Uterus (tissue), 4 donors: ENCODE data around the gene JPH2. TPM values are rescaled to one million over a fixed set of nuclear protein-coding genes. Genes with fewer than 3 reads are reported as not detected.

Experiments
- DNase-seq, 2 donors: peaks; one replicate each; pipeline ENCODE4 v3.0.0-alpha.2; 2019 to 2020
- H3K27ac ChIP-seq, 2 donors: fragments of 200-600 bp; sonication (generic); 1 replicate in 1 of 2; 2 replicates in 1 of 2; pipeline ENCODE4 v1.5.1; 2016 to 2018
- H3K27me3 ChIP-seq, 2 donors: fragments of 200-600 bp; sonication (generic); one replicate each; pipeline ENCODE4 v1.5.1; 2018 to 2019; ENCODE audit warnings: control low read depth in 1 of 2
- H3K36me3 ChIP-seq, 2 donors: fragments of 200-600 bp; sonication (generic); one replicate each; pipeline ENCODE4 v1.5.1; 2019; ENCODE audit warnings: control low read depth in 1 of 2
- H3K4me1 ChIP-seq, 2 donors: fragments of 200-600 bp; sonication (generic); one replicate each; pipeline ENCODE4 v1.5.1; 2018 to 2019; ENCODE audit warnings: control low read depth in 1 of 2
- H3K4me3 ChIP-seq, 2 donors: fragments of 200-600 bp; sonication (generic); 1 replicate in 1 of 2; 2 replicates in 1 of 2; pipeline ENCODE4 v1.5.1; 2018 to 2019; ENCODE audit warnings: mild to moderate bottlenecking in 1 of 2
- H3K9me3 ChIP-seq, 2 donors: fragments of 200-600 bp; sonication (generic); one replicate each; pipeline ENCODE4 v1.5.1; 2019; ENCODE audit warnings: control low read depth in 1 of 2
- CTCF ChIP-seq, 4 experiments: fragments of 200-600 bp in 2 of 4; fragments of 450-650 bp in 2 of 4; sonication (generic) in 2 of 4; IDR thresholded peaks; one replicate each; pipeline ENCODE4 v1.5.1; 2016 to 2019; ENCODE audit warnings: antibody characterized with exemption in 4 of 4, mild to moderate bottlenecking in 2 of 4, moderate library complexity in 1 of 4
- POLR2A ChIP-seq, 2 donors: fragments of 450-650 bp; IDR thresholded peaks; one replicate each; pipeline ENCODE4 v1.6.1; 2016; ENCODE audit warnings: antibody characterized with exemption in 2 of 2, mild to moderate bottlenecking in 1 of 2, moderate library complexity in 1 of 2
- intact Hi-C: fragments of 100-400 bp; cut with DNase I; formaldehyde crosslinking; loops from one replicate; pipeline ENCODE4 v1.15.1; 2023; ENCODE audit warnings: low total_unique reads
- total RNA-seq, 4 donors: library from RNA; depleted of rRNA in 3 of 4; stranded (reverse); fragments of >200 nt in 3 of 4; gene quantifications; one replicate each; pipeline versions ENCODE4 v1.1.0 to v1.2.4, GENCODE V29; 2014 to 2023
- donor health status: DM: yes; HTN: yes; CAD: no.

JPH2 gene
- total RNA-seq, 4 donors from 2014 or later = 17.6 to 133 (median 61.2) TPM

GRCh38 chr20:44073675-44074071 is 113.3 kb downstream of the JPH2 start:
- Histone ChIP-seq H3K27me3 (no peaks in the 10 kb centered on the region), H3K4me3 (no peak overlapping the region), H3K27ac (no peak overlapping the region), H3K36me3 (no peaks in the 10 kb centered on the region), H3K9me3 (no peaks in the 10 kb centered on the region), H3K4me1 (no peaks in the 10 kb centered on the region)
- intact Hi-C loops = no loop called here
- no peak for DNase-seq
- TF ChIP-seq POLR2A (IDR thresholded peaks at IDR 0.05) (no peak), CTCF (IDR thresholded peaks at IDR 0.05) (no peak)

- no peaks in the 10 kb centered on the region for H3K9me3 ChIP-seq
- H3K4me1 ChIP-seq = no peaks in the 10 kb centered on the region
- no peaks in the 10 kb centered on the region for H3K36me3 ChIP-seq
- no peak overlapping the region for H3K27ac ChIP-seq
- no peaks in the 10 kb centered on the region for H3K27me3 ChIP-seq
- no peak for DNase-seq
- intact Hi-C loops = no loop called here
- H3K4me3 ChIP-seq = no peak overlapping the region
- TF ChIP-seq POLR2A (IDR thresholded peaks at IDR 0.05) (no peak), CTCF (IDR thresholded peaks at IDR 0.05) (no peak)
These were observed 113.8 kb downstream of the JPH2 start for GRCh38 chr20:44073011-44073674.

GRCh38 chr20:44072384-44072783 is 114.6 kb downstream of the JPH2 start:
- intact Hi-C loops = no loop called here
- no peak overlapping the region for H3K27ac ChIP-seq
- TF ChIP-seq CTCF (IDR thresholded peaks at IDR 0.05) (no peak), POLR2A (IDR thresholded peaks at IDR 0.05) (no peak)
- no peaks in the 10 kb centered on the region for H3K4me1 ChIP-seq
- H3K9me3 ChIP-seq = no peaks in the 10 kb centered on the region
- no peak for DNase-seq
- H3K36me3 ChIP-seq = no peaks in the 10 kb centered on the region
- no peak overlapping the region for H3K4me3 ChIP-seq
- no peaks in the 10 kb centered on the region for H3K27me3 ChIP-seq

- H3K9me3 ChIP-seq = no peaks in the 10 kb centered on the region
- intact Hi-C loops = no loop called here
- no peak for TF ChIP-seq CTCF (IDR thresholded peaks at IDR 0.05)
- no peak for TF ChIP-seq POLR2A (IDR thresholded peaks at IDR 0.05)
- H3K36me3 ChIP-seq = no peaks in the 10 kb centered on the region
- H3K27ac ChIP-seq = no peak overlapping the region
- H3K4me1 ChIP-seq = no peaks in the 10 kb centered on the region
- no peak for DNase-seq
- no peak overlapping the region for H3K4me3 ChIP-seq
- no peaks in the 10 kb centered on the region for H3K27me3 ChIP-seq
These were observed 115.4 kb downstream of the JPH2 start for GRCh38 chr20:44071526-44072111.

- no peaks in the 10 kb centered on the region for H3K4me1 ChIP-seq
- no peaks in the 10 kb centered on the region for H3K9me3 ChIP-seq
- intact Hi-C loops = no loop called here
These were observed 115.9 kb downstream of the JPH2 start for GRCh38 chr20:44071057-44071456.

More at GRCh38 chr20:44071057-44071456, 115.9 kb downstream of the JPH2 start:
- H3K27ac ChIP-seq = no peak overlapping the region
- no peak for TF ChIP-seq POLR2A (IDR thresholded peaks at IDR 0.05)
- TF ChIP-seq CTCF (IDR thresholded peaks at IDR 0.05) = no peak
- H3K36me3 ChIP-seq = no peaks in the 10 kb centered on the region
- no peak overlapping the region for H3K4me3 ChIP-seq
- no peak for DNase-seq
- no peaks in the 10 kb centered on the region for H3K27me3 ChIP-seq
